SK-N-SH treated with all-trans-retinoic acid at 6 μM for 48 hours (cell line): ENCODE data around the gene MYCBPAP.

Experiments used
- ATAC-seq: fragments of 200-7000 bp; cut with Tn5 transposase; 3 replicates; pipeline ENCODE4 v1.9.1; 2020; ENCODE audit warnings: mild to moderate bottlenecking, moderate library complexity
- ARNTL ChIP-seq: fragments of 450-650 bp; formaldehyde crosslinking; IDR thresholded peaks from 2 replicates; pipeline ENCODE4 v1.5.0; 2020; ENCODE audit warnings: low read depth, mild to moderate bottlenecking, moderate library complexity, borderline replicate concordance
- BACH2 ChIP-seq: fragments of 250-450 bp; sonication (Bioruptor Pico); IDR thresholded peaks from 2 replicates; pipeline ENCODE4 v1.9.0; 2021; ENCODE audit warnings: mild to moderate bottlenecking, borderline replicate concordance
- CSDC2 ChIP-seq: fragments of 250-450 bp; sonication (Bioruptor Pico); IDR thresholded peaks from 2 replicates; pipeline ENCODE4 v1.5.0; 2020; ENCODE audit warnings: mild to moderate bottlenecking, moderate library complexity
- ESRRG ChIP-seq: fragments of 250-450 bp; sonication (Bioruptor Pico); IDR thresholded peaks from 2 replicates; pipeline ENCODE4 v1.6.1; 2021; ENCODE audit warnings: mild to moderate bottlenecking
- GLIS3 ChIP-seq: fragments of 250-450 bp; sonication (Bioruptor Pico); IDR thresholded peaks from 2 replicates; pipeline ENCODE4 v1.5.0; 2020; ENCODE audit warnings: mild to moderate bottlenecking, moderate library complexity
- ISL1 ChIP-seq: fragments of 250-450 bp; sonication (Bioruptor Pico); IDR thresholded peaks from 2 replicates; pipeline ENCODE4 v2.1.2; 2022; ENCODE audit warnings: mild to moderate bottlenecking, moderate library complexity
- OSR1 ChIP-seq: fragments of 250-450 bp; sonication (Bioruptor Pico); IDR thresholded peaks from 2 replicates; pipeline ENCODE4 v1.8.0; 2022; ENCODE audit warnings: moderate library complexity, mild to moderate bottlenecking, inconsistent platforms
- PPARA ChIP-seq: fragments of 250-450 bp; sonication (Bioruptor Pico); IDR thresholded peaks from 2 replicates; pipeline ENCODE4 v1.5.0; 2020; ENCODE audit warnings: mild to moderate bottlenecking, borderline replicate concordance
- RARB ChIP-seq: fragments of 250-450 bp; sonication (Bioruptor Pico); IDR thresholded peaks from 2 replicates; pipeline ENCODE4 v1.8.0; 2021; ENCODE audit warnings: mild to moderate bottlenecking, moderate library complexity
- SNAI2 ChIP-seq: fragments of 250-450 bp; sonication (Bioruptor Pico); IDR thresholded peaks from 2 replicates; pipeline ENCODE4 v1.5.0; 2020; ENCODE audit warnings: mild to moderate bottlenecking, moderate library complexity
- TCF4 ChIP-seq: fragments of 250-450 bp; sonication (Bioruptor Pico); IDR thresholded peaks from 2 replicates; pipeline ENCODE4 v1.8.0; 2021; ENCODE audit warnings: mild to moderate bottlenecking, moderate library complexity, borderline replicate concordance
- TOX ChIP-seq: fragments of 250-450 bp; sonication (Bioruptor Pico); IDR thresholded peaks from 2 replicates; pipeline ENCODE4 v1.8.0; 2021; ENCODE audit warnings: mild to moderate bottlenecking, moderate library complexity, borderline replicate concordance
- TSHZ2 ChIP-seq: fragments of 250-450 bp; sonication (Bioruptor Pico); IDR thresholded peaks from 2 replicates; pipeline ENCODE4 v1.5.0; 2020; ENCODE audit warnings: mild to moderate bottlenecking, moderate library complexity
- ZC3H10 ChIP-seq: fragments of 250-450 bp; sonication (Bioruptor Pico); IDR thresholded peaks from 2 replicates; pipeline ENCODE4 v1.5.1; 2021; ENCODE audit warnings: mild to moderate bottlenecking, moderate library complexity
- ZFP30 ChIP-seq: fragments of 450-650 bp; formaldehyde crosslinking; IDR thresholded peaks from 2 replicates; pipeline ENCODE4 v1.5.0; 2022; ENCODE audit warnings: mild to moderate bottlenecking, moderate library complexity
- ZNF565 ChIP-seq: fragments of 450-650 bp; formaldehyde crosslinking; conservative IDR thresholded peaks from 2 replicates; pipeline ENCODE4 v1.5.0; 2020; ENCODE audit warnings: low read depth, mild to moderate bottlenecking, moderate library complexity
- ZNF70 ChIP-seq: fragments of 450-650 bp; formaldehyde crosslinking; IDR thresholded peaks from 2 replicates; pipeline ENCODE4 v1.5.0; 2020; ENCODE audit warnings: mild to moderate bottlenecking, moderate library complexity
- ZNF8 ChIP-seq: fragments of 450-650 bp; formaldehyde crosslinking; IDR thresholded peaks from 2 replicates; pipeline ENCODE4 v1.5.0; 2020; ENCODE audit warnings: mild to moderate bottlenecking, moderate library complexity
- TF ChIP-seq, protein P1 (sequence below): fragments of 250-450 bp; sonication (Bioruptor Pico); IDR thresholded peaks from 2 replicates; pipeline ENCODE4 v1.8.0; 2020; ENCODE audit warnings: mild to moderate bottlenecking, moderate library complexity, borderline replicate concordance
- TF ChIP-seq, protein P2 (sequence below): fragments of 250-450 bp; sonication (Bioruptor Pico); IDR thresholded peaks from 2 replicates; pipeline ENCODE4 v1.5.1; 2021; ENCODE audit warnings: mild to moderate bottlenecking, moderate library complexity
- TF ChIP-seq, protein P3 (sequence below): fragments of 250-450 bp; sonication (Bioruptor Pico); IDR thresholded peaks from 2 replicates; pipeline ENCODE4 v1.5.1; 2020; ENCODE audit warnings: low read depth, mild to moderate bottlenecking, moderate library complexity
- TF ChIP-seq, protein P4 (sequence below): fragments of 250-450 bp; sonication (Bioruptor Pico); IDR thresholded peaks from 2 replicates; pipeline ENCODE4 v1.8.0; 2021; ENCODE audit warnings: low read depth, mild to moderate bottlenecking, moderate library complexity, borderline replicate concordance

The MYCBPAP gene

GRCh38 chr17:50517504-50518383 is 9.5 kb downstream of the MYCBPAP start (continued):
- TF ChIP-seq, protein P1, sequence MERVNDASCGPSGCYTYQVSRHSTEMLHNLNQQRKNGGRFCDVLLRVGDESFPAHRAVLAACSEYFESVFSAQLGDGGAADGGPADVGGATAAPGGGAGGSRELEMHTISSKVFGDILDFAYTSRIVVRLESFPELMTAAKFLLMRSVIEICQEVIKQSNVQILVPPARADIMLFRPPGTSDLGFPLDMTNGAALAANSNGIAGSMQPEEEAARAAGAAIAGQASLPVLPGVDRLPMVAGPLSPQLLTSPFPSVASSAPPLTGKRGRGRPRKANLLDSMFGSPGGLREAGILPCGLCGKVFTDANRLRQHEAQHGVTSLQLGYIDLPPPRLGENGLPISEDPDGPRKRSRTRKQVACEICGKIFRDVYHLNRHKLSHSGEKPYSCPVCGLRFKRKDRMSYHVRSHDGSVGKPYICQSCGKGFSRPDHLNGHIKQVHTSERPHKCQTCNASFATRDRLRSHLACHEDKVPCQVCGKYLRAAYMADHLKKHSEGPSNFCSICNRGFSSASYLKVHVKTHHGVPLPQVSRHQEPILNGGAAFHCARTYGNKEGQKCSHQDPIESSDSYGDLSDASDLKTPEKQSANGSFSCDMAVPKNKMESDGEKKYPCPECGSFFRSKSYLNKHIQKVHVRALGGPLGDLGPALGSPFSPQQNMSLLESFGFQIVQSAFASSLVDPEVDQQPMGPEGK (CRISPR knock-in tag), result no peak
- TF ChIP-seq OSR1 (no peak), ZFP30 (no peak)
- TF ChIP-seq, all 23 proteins: peak for 0

DNA sequence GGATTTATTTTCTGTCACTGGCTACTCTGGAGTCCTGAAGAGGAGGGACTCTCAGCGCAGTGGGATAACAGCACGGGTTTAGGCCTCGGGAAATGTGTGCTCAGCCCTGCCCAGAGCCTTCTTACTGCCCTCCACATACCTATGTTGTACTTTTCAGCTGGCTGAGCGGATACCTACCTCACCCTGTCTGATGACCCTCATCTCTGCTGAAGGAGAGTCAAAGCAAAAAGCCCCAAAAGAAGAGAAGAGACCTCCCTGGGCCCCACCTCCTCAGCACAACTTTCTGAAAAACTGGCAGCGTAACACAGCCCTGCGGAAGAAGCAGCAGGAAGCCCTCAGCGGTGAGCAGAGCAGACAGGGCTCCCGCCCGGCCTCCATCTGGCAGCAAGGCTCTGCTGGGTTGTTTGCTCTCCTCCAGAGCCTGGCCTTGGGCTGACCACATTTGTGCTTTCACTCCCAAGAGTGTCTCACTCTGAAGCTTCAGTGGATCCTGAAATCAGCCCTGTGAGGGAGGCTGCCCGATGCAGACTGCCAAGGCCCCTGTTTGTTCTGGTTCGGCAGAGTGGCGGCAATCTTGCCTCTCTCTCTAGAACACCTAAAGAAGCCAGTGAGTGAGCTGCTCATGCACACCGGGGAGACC is 10.3 kb downstream of the MYCBPAP start:
- ATAC-seq, result no peak
- no peak for TF ChIP-seq ISL1 (CRISPR knock-in tag)
- no peak for TF ChIP-seq GLIS3
- no peak for TF ChIP-seq RARB (CRISPR knock-in tag)
- no peak for TF ChIP-seq ZC3H10 (CRISPR knock-in tag)
- no peak for TF ChIP-seq ZNF70 (CRISPR knock-in tag)

- TF ChIP-seq SNAI2 (CRISPR knock-in tag) (no peak), GLIS3 (no peak), ESRRG (no peak)
- ATAC-seq, result no peak
Measured at GRCh38 chr17:50519141-50519834, 11.0 kb downstream of the MYCBPAP start.

DNA sequence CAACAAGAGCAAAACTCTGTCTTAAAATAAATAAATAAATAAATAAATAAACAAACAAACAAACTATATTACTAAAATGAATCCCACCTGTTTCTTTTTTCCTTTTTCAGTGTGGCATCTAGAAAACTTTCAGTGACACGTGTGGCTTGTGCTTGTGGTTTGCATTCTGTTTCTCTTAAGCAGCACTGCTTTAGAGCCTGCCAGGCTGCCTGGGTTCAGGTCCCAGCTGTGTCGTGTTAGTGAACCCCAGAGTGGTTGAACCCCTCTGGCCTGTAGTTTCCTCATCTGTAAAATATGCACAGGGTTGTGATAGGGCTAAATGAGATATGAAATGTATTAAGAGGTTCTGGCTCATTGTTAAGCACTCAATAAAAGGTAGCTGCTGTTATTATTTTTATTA is 12.2 kb downstream of the MYCBPAP start:
- no peak for ATAC-seq
- no peak for TF ChIP-seq CSDC2 (CRISPR knock-in tag)
- TF ChIP-seq ARNTL (CRISPR knock-in tag), result no peak
- no peak for TF ChIP-seq BACH2 (CRISPR knock-in tag)

GRCh38 chr17:50521514-50521913 is 13.3 kb downstream of the MYCBPAP start:
- no peak for ATAC-seq
- TF ChIP-seq TOX (no peak), GLIS3 (no peak), TCF4 (CRISPR knock-in tag) (no peak), ISL1 (CRISPR knock-in tag) (no peak), ZNF565 (no peak), PPARA (no peak), OSR1 (no peak), SNAI2 (CRISPR knock-in tag) (no peak), TSHZ2 (CRISPR knock-in tag) (no peak), ZNF8 (CRISPR knock-in tag) (no peak), ARNTL (CRISPR knock-in tag) (no peak), ESRRG (no peak), BACH2 (CRISPR knock-in tag) (no peak)
- TF ChIP-seq, protein P2, sequence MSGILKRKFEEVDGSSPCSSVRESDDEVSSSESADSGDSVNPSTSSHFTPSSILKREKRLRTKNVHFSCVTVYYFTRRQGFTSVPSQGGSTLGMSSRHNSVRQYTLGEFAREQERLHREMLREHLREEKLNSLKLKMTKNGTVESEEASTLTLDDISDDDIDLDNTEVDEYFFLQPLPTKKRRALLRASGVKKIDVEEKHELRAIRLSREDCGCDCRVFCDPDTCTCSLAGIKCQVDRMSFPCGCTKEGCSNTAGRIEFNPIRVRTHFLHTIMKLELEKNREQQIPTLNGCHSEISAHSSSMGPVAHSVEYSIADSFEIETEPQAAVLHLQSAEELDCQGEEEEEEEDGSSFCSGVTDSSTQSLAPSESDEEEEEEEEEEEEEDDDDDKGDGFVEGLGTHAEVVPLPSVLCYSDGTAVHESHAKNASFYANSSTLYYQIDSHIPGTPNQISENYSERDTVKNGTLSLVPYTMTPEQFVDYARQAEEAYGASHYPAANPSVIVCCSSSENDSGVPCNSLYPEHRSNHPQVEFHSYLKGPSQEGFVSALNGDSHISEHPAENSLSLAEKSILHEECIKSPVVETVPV, result no peak
- TF ChIP-seq, protein P3, sequence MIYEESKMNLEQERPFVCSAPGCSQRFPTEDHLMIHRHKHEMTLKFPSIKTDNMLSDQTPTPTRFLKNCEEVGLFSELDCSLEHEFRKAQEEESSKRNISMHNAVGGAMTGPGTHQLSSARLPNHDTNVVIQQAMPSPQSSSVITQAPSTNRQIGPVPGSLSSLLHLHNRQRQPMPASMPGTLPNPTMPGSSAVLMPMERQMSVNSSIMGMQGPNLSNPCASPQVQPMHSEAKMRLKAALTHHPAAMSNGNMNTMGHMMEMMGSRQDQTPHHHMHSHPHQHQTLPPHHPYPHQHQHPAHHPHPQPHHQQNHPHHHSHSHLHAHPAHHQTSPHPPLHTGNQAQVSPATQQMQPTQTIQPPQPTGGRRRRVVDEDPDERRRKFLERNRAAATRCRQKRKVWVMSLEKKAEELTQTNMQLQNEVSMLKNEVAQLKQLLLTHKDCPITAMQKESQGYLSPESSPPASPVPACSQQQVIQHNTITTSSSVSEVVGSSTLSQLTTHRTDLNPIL, result no peak
- TF ChIP-seq, protein P4, sequence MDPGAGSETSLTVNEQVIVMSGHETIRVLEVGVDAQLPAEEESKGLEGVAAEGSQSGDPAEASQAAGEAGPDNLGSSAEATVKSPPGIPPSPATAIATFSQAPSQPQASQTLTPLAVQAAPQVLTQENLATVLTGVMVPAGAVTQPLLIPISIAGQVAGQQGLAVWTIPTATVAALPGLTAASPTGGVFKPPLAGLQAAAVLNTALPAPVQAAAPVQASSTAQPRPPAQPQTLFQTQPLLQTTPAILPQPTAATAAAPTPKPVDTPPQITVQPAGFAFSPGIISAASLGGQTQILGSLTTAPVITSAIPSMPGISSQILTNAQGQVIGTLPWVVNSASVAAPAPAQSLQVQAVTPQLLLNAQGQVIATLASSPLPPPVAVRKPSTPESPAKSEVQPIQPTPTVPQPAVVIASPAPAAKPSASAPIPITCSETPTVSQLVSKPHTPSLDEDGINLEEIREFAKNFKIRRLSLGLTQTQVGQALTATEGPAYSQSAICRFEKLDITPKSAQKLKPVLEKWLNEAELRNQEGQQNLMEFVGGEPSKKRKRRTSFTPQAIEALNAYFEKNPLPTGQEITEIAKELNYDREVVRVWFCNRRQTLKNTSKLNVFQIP (CRISPR knock-in tag), result no peak
- TF ChIP-seq, protein P1 (CRISPR knock-in tag), result no peak
